Stomach (tissue), 9 donors: ENCODE results near the gene CHPF. TPM values are rescaled to one million over a fixed set of nuclear protein-coding genes. Genes with fewer than 3 reads are reported as not detected.
A peak's percentile ranks its signal among the peaks of the same experiment; 100 is the strongest.

ENCODE experiments used
- DNase-seq, 2 donors: peaks; one replicate each; pipeline versions ENCODE4 v3.0.0 to v3.0.0-alpha.2; 2013 to 2019
- H3K27ac ChIP-seq, 5 donors: fragments of 200-600 bp in 4 of 5; sonication (generic) in 4 of 5; one replicate each; pipeline ENCODE4 v1.5.1; 2013 to 2019; ENCODE audit warnings: mild to moderate bottlenecking in 1 of 5, moderate library complexity in 1 of 5
- H3K27me3 ChIP-seq, 3 donors: fragments of 200-600 bp; sonication (generic); one replicate each; pipeline ENCODE4 v1.5.1; 2017 to 2019; ENCODE audit warnings: mixed run types in 1 of 3
- H3K36me3 ChIP-seq, 4 donors: fragments of 200-600 bp; sonication (generic); 1 replicate in 3 of 4; 2 replicates in 1 of 4; pipeline ENCODE4 v1.5.1; 2016 to 2019
- H3K4me1 ChIP-seq, 4 donors: fragments of 200-600 bp; sonication (generic); one replicate each; pipeline ENCODE4 v1.5.1; 2016 to 2019
- H3K4me3 ChIP-seq, 4 donors: fragments of 200-600 bp; sonication (generic) in 3 of 4; one replicate each; pipeline ENCODE4 v1.5.1; 2016 to 2019; ENCODE audit warnings: mild to moderate bottlenecking in 1 of 4
- H3K9me3 ChIP-seq, 4 donors: fragments of 200-600 bp; sonication (generic); one replicate each; pipeline ENCODE4 v1.5.1; 2016 to 2019
- EP300 ChIP-seq: sonication (generic); formaldehyde crosslinking; IDR thresholded peaks from one replicate; pipeline ENCODE4 v1.6.1; 2017; ENCODE audit warnings: antibody characterized with exemption
- POLR2A ChIP-seq, 4 donors: fragments of 450-650 bp; IDR thresholded peaks; one replicate each; pipeline ENCODE4 v1.6.1; 2016; ENCODE audit warnings: antibody characterized with exemption in 4 of 4, control low read depth in 2 of 4, mild to moderate bottlenecking in 1 of 4, moderate library complexity in 1 of 4
- POLR2AphosphoS5 ChIP-seq, 3 donors: sonication (generic); formaldehyde crosslinking; IDR thresholded peaks; one replicate each; pipeline ENCODE4 v1.6.1; 2016; ENCODE audit warnings: antibody characterized with exemption in 3 of 3
- WGBS, 5 donors: extraction: QIAGEN DNeasy Blood & Tissue Kit in 3 of 5; methylation state at CpG; one replicate each; pipeline versions ENCODE4 v1.1.5 to v1.1.7; 2013 to 2018; 5-methylcytosine and 5-hydroxymethylcytosine counted together
- intact Hi-C: fragments of 100-400 bp; cut with DNase I; formaldehyde crosslinking; loops from one replicate; pipeline ENCODE4 v1.15.1; 2023; ENCODE audit warnings: low total_unique reads
- polyA plus RNA-seq, 3 donors: library from polyadenylated mRNA; stranded (reverse); fragments of 200-250 nt; gene quantifications; one replicate each; pipeline ENCODE4 v1.2.3, GENCODE V29; 2013
- total RNA-seq, 5 donors: library from RNA; depleted of rRNA; stranded (reverse); fragments of >200 nt; gene quantifications; one replicate each; pipeline versions ENCODE4 v1.1.0 to v1.2.3, GENCODE V29; 2014 to 2016
- TF ChIP-seq, protein P1 (sequence below), 7 experiments: fragments of 450-650 bp in 4 of 7; fragments of 200-600 bp in 3 of 7; sonication (generic) in 3 of 7; IDR thresholded peaks; one replicate each; pipeline ENCODE4 v1.5.1; 2016 to 2019; ENCODE audit warnings: antibody characterized with exemption in 7 of 7, control low read depth in 2 of 7, mild to moderate bottlenecking in 1 of 7
- donor health status: healthy with polysubstance abuse.
- donor health status: Bipolar disorder and iron deficiency.
- donor health status: healthy.

Gene CHPF
- total and polyA plus RNA-seq, 8 donors, result 10.8 to 119 (median 45.7) TPM

DNA sequence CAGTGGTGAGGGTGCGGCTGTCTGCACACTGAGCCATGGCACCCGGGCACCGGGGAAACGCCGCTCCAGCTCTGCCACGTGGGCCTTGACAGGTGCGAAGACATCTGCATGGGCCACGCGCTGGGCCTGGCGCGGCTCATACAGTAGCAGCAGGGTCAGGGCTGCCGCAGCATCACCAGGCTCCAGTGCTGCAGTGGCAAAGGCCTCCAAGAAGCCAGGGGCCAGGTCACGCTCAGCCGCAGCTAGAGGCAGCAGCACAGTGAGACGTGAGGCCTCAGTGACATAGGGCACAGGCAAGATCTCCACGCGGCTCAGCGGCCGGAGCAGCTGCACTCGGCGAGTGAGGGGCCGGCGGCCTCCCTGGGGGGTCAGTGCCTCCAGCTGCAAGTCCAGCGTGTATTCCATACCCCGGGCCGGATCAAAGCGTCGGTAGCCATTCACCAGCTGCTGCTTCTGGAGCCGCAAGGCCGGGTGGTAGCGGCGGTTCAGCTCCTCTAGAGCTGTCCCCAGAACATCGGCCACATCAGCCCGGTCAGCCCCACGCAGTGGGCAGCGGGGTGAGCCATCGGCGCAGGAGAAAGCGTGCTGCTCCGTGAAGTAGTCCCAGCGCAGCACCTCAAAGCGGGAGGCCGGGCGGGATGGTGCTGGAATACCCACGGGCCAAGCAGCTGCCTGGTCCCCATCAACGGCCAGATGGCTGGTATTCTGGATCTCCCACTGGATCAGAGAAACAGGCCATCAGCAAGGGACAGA, 3.5 kb downstream of the CHPF start:
- H3K27me3 ChIP-seq, result peaks cover 0 to 22% (median 0%) of the 10 kb centered on the region in 3 donors
- WGBS, 5 donors, result 93 to 96% (median 95%) methylated on average over 18 to 46 of the region's 46 CpGs
- TF ChIP-seq POLR2AphosphoS5 (IDR thresholded peaks at IDR 0.05) (no peak), EP300 (no peak), POLR2A (IDR thresholded peaks at IDR 0.05) (no peak)
- TF ChIP-seq, protein P1, sequence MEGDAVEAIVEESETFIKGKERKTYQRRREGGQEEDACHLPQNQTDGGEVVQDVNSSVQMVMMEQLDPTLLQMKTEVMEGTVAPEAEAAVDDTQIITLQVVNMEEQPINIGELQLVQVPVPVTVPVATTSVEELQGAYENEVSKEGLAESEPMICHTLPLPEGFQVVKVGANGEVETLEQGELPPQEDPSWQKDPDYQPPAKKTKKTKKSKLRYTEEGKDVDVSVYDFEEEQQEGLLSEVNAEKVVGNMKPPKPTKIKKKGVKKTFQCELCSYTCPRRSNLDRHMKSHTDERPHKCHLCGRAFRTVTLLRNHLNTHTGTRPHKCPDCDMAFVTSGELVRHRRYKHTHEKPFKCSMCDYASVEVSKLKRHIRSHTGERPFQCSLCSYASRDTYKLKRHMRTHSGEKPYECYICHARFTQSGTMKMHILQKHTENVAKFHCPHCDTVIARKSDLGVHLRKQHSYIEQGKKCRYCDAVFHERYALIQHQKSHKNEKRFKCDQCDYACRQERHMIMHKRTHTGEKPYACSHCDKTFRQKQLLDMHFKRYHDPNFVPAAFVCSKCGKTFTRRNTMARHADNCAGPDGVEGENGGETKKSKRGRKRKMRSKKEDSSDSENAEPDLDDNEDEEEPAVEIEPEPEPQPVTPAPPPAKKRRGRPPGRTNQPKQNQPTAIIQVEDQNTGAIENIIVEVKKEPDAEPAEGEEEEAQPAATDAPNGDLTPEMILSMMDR (IDR thresholded peaks at IDR 0.05), result no peak
- no peak overlapping the region for H3K27ac ChIP-seq
- H3K4me3 ChIP-seq, result no peak overlapping the region
- peaks cover 19 to 34% (median 30%) of the 10 kb centered on the region in 4 donors for H3K36me3 ChIP-seq
- DNase-seq, result no peak
- H3K4me1 ChIP-seq, result peaks cover 26 to 57% (median 45%) of the 10 kb centered on the region in 4 donors
- intact Hi-C loops, result loop anchor here (5.0 to 10.0 kb wide), 2 partner anchors 102 to 135 kb away; no protein-coding TSS in a partner anchor
- no peaks in the 10 kb centered on the region for H3K9me3 ChIP-seq

DNA sequence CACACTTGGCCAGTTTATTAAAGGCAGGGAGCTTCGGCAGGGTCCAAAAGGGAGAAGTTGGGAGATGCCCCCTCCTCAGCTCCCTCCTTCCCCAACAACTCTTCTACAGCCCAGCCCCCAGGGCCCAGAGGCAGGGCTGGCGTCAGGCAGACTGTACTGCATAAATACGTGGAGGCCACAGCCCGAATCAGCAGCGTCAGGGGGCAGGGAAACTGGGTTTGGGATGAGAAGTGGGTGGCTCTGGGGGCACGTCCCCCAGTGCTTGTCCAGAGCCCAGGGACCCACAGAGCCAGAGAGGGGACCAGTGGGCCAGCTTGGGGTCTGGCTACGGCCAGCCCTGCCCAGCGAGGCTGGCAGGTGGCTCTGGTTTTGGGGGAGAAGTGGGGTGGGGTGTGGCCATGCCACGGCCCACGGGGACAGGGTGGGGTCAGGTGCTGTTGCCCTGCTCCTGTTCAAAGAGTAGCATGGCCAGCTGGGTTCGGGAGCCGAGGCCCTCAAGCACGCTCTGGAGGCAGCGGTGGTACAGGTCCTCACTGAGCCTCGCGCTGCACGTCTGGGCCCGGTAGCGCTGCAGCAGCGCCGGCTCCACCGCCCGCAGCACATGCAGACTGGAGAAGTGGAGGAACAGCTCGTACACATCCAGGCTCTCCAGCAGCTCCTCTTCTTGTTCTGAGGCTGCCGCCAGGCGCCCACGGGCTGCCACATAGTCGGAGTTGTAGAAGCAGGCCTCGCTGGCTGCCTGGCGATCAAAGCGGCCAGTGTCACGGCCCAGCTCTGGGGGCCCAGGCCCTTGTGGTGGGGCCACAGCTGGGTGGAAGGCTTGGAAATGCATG, 4.4 kb downstream of the CHPF start:
- no peak for TF ChIP-seq EP300
- no peak overlapping the region for H3K27ac ChIP-seq
- peaks cover 0 to 20% (median 0%) of the 10 kb centered on the region in 3 donors for H3K27me3 ChIP-seq
- 73 to 88% (median 86%) methylated on average over 16 to 32 of the region's 32 CpGs for WGBS, 5 donors
- no peak overlapping the region for H3K4me3 ChIP-seq
- intact Hi-C loops, result loop anchor here (10.0 kb wide), 1 partner anchor 134 kb away; no protein-coding TSS in a partner anchor
- H3K9me3 ChIP-seq, result no peaks in the 10 kb centered on the region
- peaks cover 19 to 50% (median 38%) of the 10 kb centered on the region in 4 donors for H3K4me1 ChIP-seq
- peaks cover 19 to 34% (median 30%) of the 10 kb centered on the region in 4 donors for H3K36me3 ChIP-seq
- no peak for DNase-seq

DNA sequence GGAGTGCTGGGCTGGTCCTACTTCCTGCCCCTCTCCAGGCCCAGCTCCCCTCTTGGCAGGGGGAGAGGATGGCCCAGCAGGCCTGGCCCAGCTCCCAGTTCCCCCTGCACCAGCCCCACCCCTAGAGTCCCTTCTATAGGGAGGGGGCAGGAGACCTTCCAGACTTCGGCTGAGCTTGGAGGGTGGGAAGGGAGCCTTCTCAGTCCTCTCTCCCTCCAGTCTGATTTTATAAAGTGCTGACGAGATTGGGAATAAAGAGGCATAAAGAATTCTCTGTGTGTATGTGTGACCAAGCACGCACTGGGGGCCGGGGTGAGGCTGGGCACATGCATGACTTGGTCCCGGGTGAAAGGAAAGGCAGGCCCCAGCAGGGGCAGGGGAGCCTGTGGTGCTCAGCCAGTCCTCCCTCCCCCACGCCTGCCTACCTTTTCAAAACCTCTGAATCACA, 5.1 kb downstream of the CHPF start:
- no peak for TF ChIP-seq EP300
- TF ChIP-seq POLR2AphosphoS5 (IDR thresholded peaks at IDR 0.05), result no peak
- TF ChIP-seq, protein P1 (IDR thresholded peaks at IDR 0.05), result no peak
- no peak for TF ChIP-seq POLR2A (IDR thresholded peaks at IDR 0.05)
- no peak overlapping the region for H3K4me3 ChIP-seq
- peaks cover 19 to 34% (median 30%) of the 10 kb centered on the region in 4 donors for H3K36me3 ChIP-seq
- peaks cover 0 to 18% (median 0%) of the 10 kb centered on the region in 3 donors for H3K27me3 ChIP-seq
- H3K27ac ChIP-seq, result no peak overlapping the region
- H3K9me3 ChIP-seq, result no peaks in the 10 kb centered on the region
- WGBS, 5 donors, result 46 to 66% (median 58%) methylated on average over 6 of the region's 6 CpGs
- intact Hi-C loops, result loop anchor here (10.0 kb wide), 1 partner anchor 134 kb away; no protein-coding TSS in a partner anchor
- peak in 1 of 2 donors; percentile 83 for DNase-seq
- H3K4me1 ChIP-seq, result peaks cover 16 to 46% (median 34%) of the 10 kb centered on the region in 4 donors

DNA sequence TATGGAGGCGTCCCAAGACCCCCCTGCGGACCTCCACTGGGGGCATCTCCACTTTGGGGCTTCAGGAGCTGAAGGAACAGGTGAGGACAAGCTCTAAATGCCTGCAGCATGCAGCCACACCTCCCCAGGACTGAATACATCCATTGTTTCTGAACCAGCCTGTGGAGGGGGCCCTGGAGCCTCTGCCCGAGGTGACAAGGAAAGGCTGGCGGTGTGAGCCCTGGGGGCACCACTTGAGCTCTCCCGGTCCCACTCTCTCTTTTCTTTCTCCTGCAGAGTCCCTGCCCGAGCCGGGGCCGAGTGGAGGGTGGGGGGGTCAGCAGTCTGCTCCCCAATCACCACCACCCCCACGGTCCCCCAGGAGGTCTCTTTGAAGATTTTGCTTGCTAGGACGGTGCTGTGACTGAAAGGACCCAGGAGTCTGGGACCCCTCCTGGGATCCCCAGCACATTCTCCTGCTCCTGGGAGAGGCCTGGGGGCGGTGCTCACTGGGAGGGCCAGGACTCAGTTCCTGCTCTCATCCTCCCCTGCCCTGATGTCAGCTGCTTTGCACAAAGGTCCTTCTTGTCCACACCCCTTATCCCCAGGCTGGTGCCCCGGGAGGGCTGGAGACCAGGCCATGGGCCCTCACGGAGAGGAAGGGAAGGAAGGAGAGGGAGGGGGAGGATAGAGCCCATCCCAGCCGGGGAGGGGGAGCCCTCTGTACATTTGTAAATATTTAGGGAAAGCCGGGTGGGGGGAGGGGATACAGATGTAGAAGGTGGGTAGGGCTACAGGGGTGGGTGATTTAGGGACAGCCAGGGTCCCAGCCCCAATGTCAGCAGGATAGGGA, 5.7 kb downstream of the CHPF start:
- Histone ChIP-seq H3K9me3 (no peaks in the 10 kb centered on the region), H3K27ac (no peak overlapping the region), H3K4me1 (peaks cover 16 to 41% (median 30%) of the 10 kb centered on the region in 4 donors), H3K27me3 (peaks cover 0 to 16% (median 0%) of the 10 kb centered on the region in 3 donors), H3K4me3 (no peak overlapping the region), H3K36me3 (peaks cover 19 to 34% (median 30%) of the 10 kb centered on the region in 4 donors)
- intact Hi-C loops, result loop anchor here (10.0 kb wide), 1 partner anchor 133 kb away; no protein-coding TSS in a partner anchor
- DNase-seq, result peak in 1 of 2 donors; percentile 73
- WGBS, 5 donors, result 29 to 47% (median 36%) methylated on average over 9 to 14 of the region's 15 CpGs
- TF ChIP-seq, protein P1 (IDR thresholded peaks at IDR 0.05), result no peak
- no peak for TF ChIP-seq POLR2A (IDR thresholded peaks at IDR 0.05)
- no peak for TF ChIP-seq POLR2AphosphoS5 (IDR thresholded peaks at IDR 0.05)
- TF ChIP-seq EP300, result no peak
